K562 (cell line): ENCODE results near the gene TEX14. TPM values are rescaled to one million over a fixed set of nuclear protein-coding genes. Genes with fewer than 3 reads are reported as not detected.

Experiments
- ELF4 ChIP-seq: fragments of 450-650 bp; formaldehyde crosslinking; IDR thresholded peaks from 2 replicates; pipeline ENCODE4 v1.4.0; 2022; ENCODE audit warnings: missing genetic modification characterization
- ESRRA ChIP-seq: fragments of 450-650 bp; IDR thresholded peaks from 2 replicates; pipeline ENCODE4 v1.6.1; 2014; ENCODE audit warnings: low read depth, mild to moderate bottlenecking, moderate library complexity, borderline replicate concordance
- JUND ChIP-seq, 2 experiments: IDR thresholded peaks; 2 replicates in 1 of 2; 3 replicates in 1 of 2; pipeline ENCODE4 v1.6.1; 2011; ENCODE audit warnings: borderline replicate concordance in 2 of 2, low read depth in 2 of 2, low read length in 2 of 2, improper control_type of control experiment in 1 of 2, missing biosample characterization in 1 of 2, missing genetic modification characterization in 1 of 2, missing genetic modification reagents in 1 of 2
- LEF1 ChIP-seq: fragments of 450-650 bp; IDR thresholded peaks from 2 replicates; pipeline ENCODE4 v1.6.1; 2016; ENCODE audit warnings: mild to moderate bottlenecking
- RFX5 ChIP-seq: IDR thresholded peaks from 2 replicates; pipeline ENCODE4 v1.6.1; 2011; ENCODE audit warnings: low read depth, mild to moderate bottlenecking, improper control_type of control experiment, low read length
- SRSF3 ChIP-seq: fragments of 200-400 bp; formaldehyde crosslinking; IDR thresholded peaks from 2 replicates; pipeline ENCODE4 v1.6.1; 2016; ENCODE audit warnings: mild to moderate bottlenecking, low read length, moderate library complexity; ENCODE audit not compliant: insufficient read depth
- TCF7L2 ChIP-seq: fragments of 150-350 bp; IDR thresholded peaks from 2 replicates; pipeline ENCODE4 v1.6.1; 2016; ENCODE audit warnings: low read depth, mild to moderate bottlenecking, low read length, moderate library complexity
- TCFL5 ChIP-seq: fragments of 250-450 bp; sonication (Bioruptor Pico); conservative IDR thresholded peaks from 2 replicates; pipeline ENCODE4 v1.6.1; 2021; ENCODE audit warnings: mild to moderate bottlenecking, moderate library complexity, matching md5 sums
- THRAP3 ChIP-seq: fragments of 450-650 bp; IDR thresholded peaks from 2 replicates; pipeline ENCODE4 v1.6.1; 2016; ENCODE audit warnings: mild to moderate bottlenecking, inconsistent platforms, borderline replicate concordance
- ZBTB1 ChIP-seq: sonication (generic); formaldehyde crosslinking; IDR thresholded peaks from 2 replicates; pipeline ENCODE4 v1.8.1; 2023; ENCODE audit warnings: missing genetic modification reagents, low read depth, mild to moderate bottlenecking, borderline replicate concordance
- ZFP36 ChIP-seq: fragments of 150-350 bp; IDR thresholded peaks from 2 replicates; pipeline ENCODE4 v1.6.1; 2018; ENCODE audit warnings: low read length, low read depth; ENCODE audit not compliant: partially characterized antibody
- ZNF76 ChIP-seq: fragments of 250-450 bp; sonication (Bioruptor Pico); IDR thresholded peaks from 2 replicates; pipeline ENCODE4 v1.4.0; 2020; ENCODE audit warnings: mild to moderate bottlenecking, moderate library complexity, borderline replicate concordance
- polyA plus RNA-seq, 8 experiments: library from polyadenylated mRNA; depleted of rRNA in 4 of 8; stranded (reverse) in 5 of 8; unstranded in 3 of 8; fragments of >200 nt; fragmentation: Nextera tagmentation in 2 of 8; fragmentation: Illumina TruSeq in 1 of 8; extraction: Ambion mirVana in 2 of 8; extraction: Trizol in 1 of 8; gene quantifications; 2 replicates each; pipeline versions ENCODE4 v1.2.1 to v1.2.3, GENCODE V29; 2011 to 2014; ENCODE audit warnings: inconsistent platforms in 1 of 8, missing spikeins in 1 of 8
- total RNA-seq, 7 experiments: library from RNA; depleted of rRNA in 6 of 7; stranded (reverse); fragments of >200 nt in 6 of 7; fragmentation: Illumina TruSeq in 2 of 7; extraction: Trizol in 2 of 7; gene quantifications; 2 replicates each; pipeline versions ENCODE4 v1.2.1 to v1.2.3, GENCODE V29; 2011 to 2021; ENCODE audit warnings: low replicate concordance in 1 of 7
- TF ChIP-seq, protein P1 (sequence below): fragments of 150-350 bp; IDR thresholded peaks from 2 replicates; pipeline ENCODE4 v1.6.1; 2014; ENCODE audit warnings: low read depth, mild to moderate bottlenecking, low read length, borderline replicate concordance
- TF ChIP-seq, protein P2 (sequence below), 3 experiments: IDR thresholded peaks in 2 of 3; conservative IDR thresholded peaks in 1 of 3; 2 replicates each; pipeline ENCODE4 v1.5.1; 2011 to 2012; ENCODE audit warnings: low read length in 3 of 3, mild to moderate bottlenecking in 3 of 3, control low read depth in 2 of 3, improper control_type of control experiment in 1 of 3, inconsistent platforms in 1 of 3, low read depth in 1 of 3, mixed read lengths in 1 of 3, moderate library complexity in 1 of 3; ENCODE audit not compliant: insufficient read depth in 2 of 3
- TF ChIP-seq, protein P3 (sequence below): fragments of 250-450 bp; sonication (Bioruptor Pico); IDR thresholded peaks from 2 replicates; pipeline ENCODE4 v1.4.0; 2020; ENCODE audit warnings: mild to moderate bottlenecking, moderate library complexity, borderline replicate concordance
- TF ChIP-seq, protein P4 (sequence below), 2 experiments: fragments of 450-650 bp; IDR thresholded peaks; 2 replicates each; pipeline ENCODE4 v1.6.1; 2016

The TEX14 gene
- total and polyA plus RNA-seq, 9 of the 15 experiments (the other 6 are each of a cell fraction or from before 2014, with no cell fraction given) = 0.05 to 0.12 (median 0.09) TPM; not detected in 1

DNA sequence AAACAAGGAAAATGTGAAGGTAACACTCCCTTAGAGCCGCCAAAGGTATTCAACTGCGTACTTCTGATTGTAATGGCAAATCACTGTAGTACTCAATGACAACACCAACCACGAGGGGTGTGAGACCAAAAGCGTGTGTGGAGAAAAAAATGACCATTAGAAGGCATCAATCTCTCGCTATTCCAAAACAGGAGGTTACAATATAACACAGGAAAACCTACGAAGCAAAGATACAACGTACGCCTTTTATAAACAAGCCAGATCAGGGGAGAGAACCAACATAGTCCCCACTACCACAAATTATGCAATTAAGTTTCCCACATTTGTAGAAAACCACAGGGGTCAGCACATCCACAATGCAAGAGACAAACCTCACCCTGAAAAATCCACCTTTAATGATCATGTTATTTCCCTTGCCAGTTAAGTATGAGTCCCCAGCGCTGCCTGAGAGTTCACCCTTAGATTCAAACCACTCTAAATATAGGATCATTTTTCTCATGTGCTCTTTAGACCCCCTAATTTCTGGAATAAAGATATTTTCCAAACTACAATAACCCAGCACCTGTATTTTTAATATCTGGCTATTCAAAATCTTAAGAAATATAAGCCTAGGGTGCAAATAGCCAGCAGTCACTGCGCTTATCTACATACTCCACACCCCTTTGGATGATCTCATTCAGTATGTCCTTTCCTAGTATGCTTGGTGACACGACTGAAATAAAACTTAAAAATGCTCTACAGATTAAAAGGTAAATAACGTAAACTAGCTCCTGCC is 12.4 kb downstream of the TEX14 start (continued):
- TF ChIP-seq, protein P1, sequence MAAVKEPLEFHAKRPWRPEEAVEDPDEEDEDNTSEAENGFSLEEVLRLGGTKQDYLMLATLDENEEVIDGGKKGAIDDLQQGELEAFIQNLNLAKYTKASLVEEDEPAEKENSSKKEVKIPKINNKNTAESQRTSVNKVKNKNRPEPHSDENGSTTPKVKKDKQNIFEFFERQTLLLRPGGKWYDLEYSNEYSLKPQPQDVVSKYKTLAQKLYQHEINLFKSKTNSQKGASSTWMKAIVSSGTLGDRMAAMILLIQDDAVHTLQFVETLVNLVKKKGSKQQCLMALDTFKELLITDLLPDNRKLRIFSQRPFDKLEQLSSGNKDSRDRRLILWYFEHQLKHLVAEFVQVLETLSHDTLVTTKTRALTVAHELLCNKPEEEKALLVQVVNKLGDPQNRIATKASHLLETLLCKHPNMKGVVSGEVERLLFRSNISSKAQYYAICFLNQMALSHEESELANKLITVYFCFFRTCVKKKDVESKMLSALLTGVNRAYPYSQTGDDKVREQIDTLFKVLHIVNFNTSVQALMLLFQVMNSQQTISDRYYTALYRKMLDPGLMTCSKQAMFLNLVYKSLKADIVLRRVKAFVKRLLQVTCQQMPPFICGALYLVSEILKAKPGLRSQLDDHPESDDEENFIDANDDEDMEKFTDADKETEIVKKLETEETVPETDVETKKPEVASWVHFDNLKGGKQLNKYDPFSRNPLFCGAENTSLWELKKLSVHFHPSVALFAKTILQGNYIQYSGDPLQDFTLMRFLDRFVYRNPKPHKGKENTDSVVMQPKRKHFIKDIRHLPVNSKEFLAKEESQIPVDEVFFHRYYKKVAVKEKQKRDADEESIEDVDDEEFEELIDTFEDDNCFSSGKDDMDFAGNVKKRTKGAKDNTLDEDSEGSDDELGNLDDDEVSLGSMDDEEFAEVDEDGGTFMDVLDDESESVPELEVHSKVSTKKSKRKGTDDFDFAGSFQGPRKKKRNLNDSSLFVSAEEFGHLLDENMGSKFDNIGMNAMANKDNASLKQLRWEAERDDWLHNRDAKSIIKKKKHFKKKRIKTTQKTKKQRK = peak; percentile 77
- TF ChIP-seq TCFL5 (CRISPR knock-in tag) = peak; percentile 95
- peak; percentile 100 for TF ChIP-seq ELF4
- TF ChIP-seq, protein P2, sequence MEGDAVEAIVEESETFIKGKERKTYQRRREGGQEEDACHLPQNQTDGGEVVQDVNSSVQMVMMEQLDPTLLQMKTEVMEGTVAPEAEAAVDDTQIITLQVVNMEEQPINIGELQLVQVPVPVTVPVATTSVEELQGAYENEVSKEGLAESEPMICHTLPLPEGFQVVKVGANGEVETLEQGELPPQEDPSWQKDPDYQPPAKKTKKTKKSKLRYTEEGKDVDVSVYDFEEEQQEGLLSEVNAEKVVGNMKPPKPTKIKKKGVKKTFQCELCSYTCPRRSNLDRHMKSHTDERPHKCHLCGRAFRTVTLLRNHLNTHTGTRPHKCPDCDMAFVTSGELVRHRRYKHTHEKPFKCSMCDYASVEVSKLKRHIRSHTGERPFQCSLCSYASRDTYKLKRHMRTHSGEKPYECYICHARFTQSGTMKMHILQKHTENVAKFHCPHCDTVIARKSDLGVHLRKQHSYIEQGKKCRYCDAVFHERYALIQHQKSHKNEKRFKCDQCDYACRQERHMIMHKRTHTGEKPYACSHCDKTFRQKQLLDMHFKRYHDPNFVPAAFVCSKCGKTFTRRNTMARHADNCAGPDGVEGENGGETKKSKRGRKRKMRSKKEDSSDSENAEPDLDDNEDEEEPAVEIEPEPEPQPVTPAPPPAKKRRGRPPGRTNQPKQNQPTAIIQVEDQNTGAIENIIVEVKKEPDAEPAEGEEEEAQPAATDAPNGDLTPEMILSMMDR (IDR thresholded peaks at IDR 0.05 in 2 of 3, conservative IDR thresholded peaks at IDR 0.05 in 1 of 3; ENCODE audit: insufficient read depth in 2 of 3, low read depth in 1 of 3, low read length in 3 of 3) = peak; percentile 14 to 33 (median 30); a peak in 2 of 6 replicates
- TF ChIP-seq TCF7L2 = no peak
- TF ChIP-seq ZNF76 (CRISPR knock-in tag) = 0 out of 2 replicates have a peak, but pooled peaks have one; percentile 54
- TF ChIP-seq, protein P3, sequence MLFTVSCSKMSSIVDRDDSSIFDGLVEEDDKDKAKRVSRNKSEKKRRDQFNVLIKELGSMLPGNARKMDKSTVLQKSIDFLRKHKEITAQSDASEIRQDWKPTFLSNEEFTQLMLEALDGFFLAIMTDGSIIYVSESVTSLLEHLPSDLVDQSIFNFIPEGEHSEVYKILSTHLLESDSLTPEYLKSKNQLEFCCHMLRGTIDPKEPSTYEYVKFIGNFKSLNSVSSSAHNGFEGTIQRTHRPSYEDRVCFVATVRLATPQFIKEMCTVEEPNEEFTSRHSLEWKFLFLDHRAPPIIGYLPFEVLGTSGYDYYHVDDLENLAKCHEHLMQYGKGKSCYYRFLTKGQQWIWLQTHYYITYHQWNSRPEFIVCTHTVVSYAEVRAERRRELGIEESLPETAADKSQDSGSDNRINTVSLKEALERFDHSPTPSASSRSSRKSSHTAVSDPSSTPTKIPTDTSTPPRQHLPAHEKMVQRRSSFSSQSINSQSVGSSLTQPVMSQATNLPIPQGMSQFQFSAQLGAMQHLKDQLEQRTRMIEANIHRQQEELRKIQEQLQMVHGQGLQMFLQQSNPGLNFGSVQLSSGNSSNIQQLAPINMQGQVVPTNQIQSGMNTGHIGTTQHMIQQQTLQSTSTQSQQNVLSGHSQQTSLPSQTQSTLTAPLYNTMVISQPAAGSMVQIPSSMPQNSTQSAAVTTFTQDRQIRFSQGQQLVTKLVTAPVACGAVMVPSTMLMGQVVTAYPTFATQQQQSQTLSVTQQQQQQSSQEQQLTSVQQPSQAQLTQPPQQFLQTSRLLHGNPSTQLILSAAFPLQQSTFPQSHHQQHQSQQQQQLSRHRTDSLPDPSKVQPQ = no peak
- peak; percentile 50 for TF ChIP-seq RFX5
- TF ChIP-seq SRSF3 = no peak
- peak; percentile 82; the same call in 1 of the 2 replicates for TF ChIP-seq LEF1
- TF ChIP-seq ZBTB1 (CRISPR knock-in tag) = peak; percentile 92; the same call in 1 of the 2 replicates
- TF ChIP-seq ZFP36 = peak; percentile 34
- peak; percentile 86 for TF ChIP-seq JUND (IDR thresholded peaks at IDR 0.05; ENCODE audit: borderline replicate concordance, low read depth, low read length)
- TF ChIP-seq JUND (tag; IDR thresholded peaks at IDR 0.05; ENCODE audit: borderline replicate concordance, low read depth, low read length) = peak; percentile 92
- TF ChIP-seq THRAP3 = peak; percentile 100
- TF ChIP-seq, protein P4, sequence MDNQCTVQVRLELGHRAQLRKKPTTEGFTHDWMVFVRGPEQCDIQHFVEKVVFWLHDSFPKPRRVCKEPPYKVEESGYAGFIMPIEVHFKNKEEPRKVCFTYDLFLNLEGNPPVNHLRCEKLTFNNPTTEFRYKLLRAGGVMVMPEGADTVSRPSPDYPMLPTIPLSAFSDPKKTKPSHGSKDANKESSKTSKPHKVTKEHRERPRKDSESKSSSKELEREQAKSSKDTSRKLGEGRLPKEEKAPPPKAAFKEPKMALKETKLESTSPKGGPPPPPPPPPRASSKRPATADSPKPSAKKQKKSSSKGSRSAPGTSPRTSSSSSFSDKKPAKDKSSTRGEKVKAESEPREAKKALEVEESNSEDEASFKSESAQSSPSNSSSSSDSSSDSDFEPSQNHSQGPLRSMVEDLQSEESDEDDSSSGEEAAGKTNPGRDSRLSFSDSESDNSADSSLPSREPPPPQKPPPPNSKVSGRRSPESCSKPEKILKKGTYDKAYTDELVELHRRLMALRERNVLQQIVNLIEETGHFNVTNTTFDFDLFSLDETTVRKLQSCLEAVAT (IDR thresholded peaks at IDR 0.05) = peak; percentile 97 to 98
- TF ChIP-seq ESRRA = peak; percentile 79; the same call in 1 of the 2 replicates
